B cell (primary cell): Measurements from ENCODE around the gene SLC43A1. TPM values are rescaled to one million over a fixed set of nuclear protein-coding genes. Genes with fewer than 3 reads are reported as not detected.

Experiments
- ATAC-seq: fragments of 200-7000 bp; cut with Tn5 transposase; one replicate; pipeline ENCODE4 v1.10.0; 2021; ENCODE audit warnings: low read depth, mild to moderate bottlenecking, moderate number of reproducible peaks, moderate library complexity
- CTCF ChIA-PET: fragments of 350-600 bp; sonication (Branson Sonifier 250); formaldehyde crosslinking; loops from one replicate; lab custom pipeline; 2021; ENCODE audit warnings: antibody characterized with exemption, inconsistent platforms; lab: Charles Lee
- POLR2A ChIA-PET: fragments of 350-600 bp; sonication (Branson Sonifier 250); formaldehyde crosslinking; loops from one replicate; lab custom pipeline; 2021; ENCODE audit warnings: antibody characterized with exemption; lab: Charles Lee
- DNase-seq: peaks from one replicate; pipeline ENCODE4 v3.0.0; 2013
- H2AFZ ChIP-seq: 2 replicates; pipeline ENCODE4 v1.6.1; 2012; ENCODE audit warnings: mild to moderate bottlenecking, low read depth, low read length; ENCODE audit not compliant: insufficient read depth, poor library complexity, severe bottlenecking
- H3K27ac ChIP-seq, 2 donors: 1 replicate in 1 of 2; 2 replicates in 1 of 2; pipeline ENCODE4 v1.5.1; 2012 to 2013; ENCODE audit warnings: low read length in 2 of 2, mild to moderate bottlenecking in 2 of 2, moderate library complexity in 1 of 2
- H3K27me3 ChIP-seq, 4 experiments: fragments of 200-600 bp in 1 of 4; sonication (generic) in 1 of 4; replicated peaks in 1 of 4; 1 replicate in 2 of 4; 2 replicates in 2 of 4; pipeline versions ENCODE4 v1.6.1 to v1.7.0; 2013 to 2016; ENCODE audit warnings: low read length in 3 of 4, mild to moderate bottlenecking in 2 of 4, mixed read lengths in 1 of 4, moderate library complexity in 1 of 4; ENCODE audit not compliant: insufficient read depth in 4 of 4, control insufficient read depth in 3 of 4; ENCODE audit errors: control extremely low read depth in 1 of 4
- H3K36me3 ChIP-seq, 2 experiments: replicated peaks in 1 of 2; 1 replicate in 1 of 2; 2 replicates in 1 of 2; pipeline versions ENCODE4 v1.6.1 to v1.7.1; 2013; ENCODE audit warnings: low read length in 1 of 2; ENCODE audit not compliant: insufficient read depth in 2 of 2, control insufficient read depth in 1 of 2; ENCODE audit errors: control extremely low read depth in 1 of 2, extremely low read depth in 1 of 2
- H3K4me1 ChIP-seq, 2 donors: fragments of 200-600 bp in 1 of 2; sonication (generic) in 1 of 2; 1 replicate in 1 of 2; 2 replicates in 1 of 2; pipeline versions ENCODE4 v1.5.1 to v1.6.1; 2013 to 2017; ENCODE audit warnings: low read length in 2 of 2; ENCODE audit not compliant: control insufficient read depth in 2 of 2, insufficient read depth in 2 of 2
- H3K4me2 ChIP-seq: replicated peaks from 2 replicates; pipeline ENCODE3; 2012; ENCODE audit warnings: mild to moderate bottlenecking, low read depth, low read length; ENCODE audit not compliant: poor library complexity, severe bottlenecking
- H3K4me3 ChIP-seq, 5 experiments: fragments of 200-600 bp in 1 of 5; sonication (generic) in 1 of 5; 1 replicate in 3 of 5; 2 replicates in 2 of 5; pipeline versions ENCODE4 v1.5.1 to v1.7.0; 2011 to 2016; ENCODE audit warnings: low read length in 4 of 5, mild to moderate bottlenecking in 4 of 5, low read depth in 2 of 5, control low read depth in 1 of 5, moderate library complexity in 1 of 5; ENCODE audit not compliant: insufficient read depth in 1 of 5; ENCODE audit errors: control extremely low read depth in 1 of 5, extremely low read depth in 1 of 5
- H3K79me2 ChIP-seq: fragments of 200-600 bp; sonication (generic); one replicate; pipeline ENCODE4 v1.6.0; 2016; ENCODE audit warnings: low read length; ENCODE audit not compliant: control insufficient read depth, insufficient read depth
- H3K9ac ChIP-seq: fragments of 200-600 bp; sonication (generic); 2 replicates; pipeline ENCODE4 v1.6.1; 2017; ENCODE audit warnings: mild to moderate bottlenecking, low read length, moderate library complexity
- H3K9me3 ChIP-seq, 3 donors: one replicate each; pipeline versions ENCODE4 v1.6.1 to v1.7.1; 2013; ENCODE audit warnings: low read length in 2 of 3; ENCODE audit not compliant: control insufficient read depth in 2 of 3, insufficient read depth in 1 of 3; ENCODE audit errors: control extremely low read depth in 1 of 3
- H4K20me1 ChIP-seq: 2 replicates; pipeline ENCODE4 v1.6.0; 2012; ENCODE audit warnings: mild to moderate bottlenecking, low read length; ENCODE audit not compliant: insufficient read depth, control insufficient read depth, poor library complexity, severe bottlenecking
- H3K27ac Mint-ChIP-seq: one replicate; pipeline ENCODE4 v1.8.0; 2021; ENCODE audit warnings: mixed read lengths
- H3K27me3 Mint-ChIP-seq: one replicate; pipeline ENCODE4 v1.8.0; 2021; ENCODE audit warnings: mixed read lengths
- H3K4me1 Mint-ChIP-seq: one replicate; pipeline ENCODE4 v1.8.0; 2021; ENCODE audit warnings: mixed read lengths
- H3K4me3 Mint-ChIP-seq: one replicate; pipeline ENCODE4 v1.8.0; 2021; ENCODE audit warnings: mixed read lengths
- H3K9me3 Mint-ChIP-seq: one replicate; pipeline ENCODE4 v1.8.0; 2022; ENCODE audit warnings: mixed read lengths; ENCODE audit not compliant: insufficient read depth
- CTCF ChIP-seq: fragments of 200-600 bp; IDR thresholded peaks from one replicate; pipeline ENCODE4 v1.8.0; 2022; ENCODE audit warnings: antibody characterized with exemption, mild to moderate bottlenecking
- EZH2 ChIP-seq: IDR thresholded peaks from 2 replicates; pipeline ENCODE4 v1.6.1; 2012; ENCODE audit warnings: borderline replicate concordance, low read depth, mild to moderate bottlenecking, moderate library complexity, low read length; ENCODE audit not compliant: insufficient read depth, poor library complexity, severe bottlenecking
- WGBS: methylation state at CpG from one replicate; pipeline ENCODE4 v1.1.5; 2013; ENCODE audit warnings: missing lambda C conversion rate; ENCODE audit not compliant: insufficient coverage; 5-methylcytosine and 5-hydroxymethylcytosine counted together
- intact Hi-C: fragments of 100-400 bp; cut with micrococcal nuclease; formaldehyde crosslinking; loops from one replicate; pipeline ENCODE4 v1.10.0; 2022
- polyA plus RNA-seq: library from polyadenylated mRNA; depleted of rRNA; stranded (reverse); fragments of >200 nt; gene quantifications from 2 replicates; pipeline ENCODE4 v1.2.3, GENCODE V29; 2012
- total RNA-seq, 2 donors: library from RNA; stranded (reverse); fragments of 120-200 nt in 1 of 2; gene quantifications; 1 replicate in 1 of 2; 2 replicates in 1 of 2; pipeline versions ENCODE4 v1.2.3 to v1.2.4, GENCODE V29; 2013 to 2022

Gene SLC43A1
- total and polyA plus RNA-seq, 2 donors (not counting 1 experiment from before 2014, with no cell fraction given), result 3.7 to 6.4 TPM

GRCh38 chr11:57508341-57509170 lies 6.9 kb downstream of the SLC43A1 start:
- no peak for ATAC-seq
- POLR2A ChIA-PET, result no interaction called here

More at GRCh38 chr11:57508341-57509170, 6.9 kb downstream of the SLC43A1 start:
- peaks cover 18% of the 10 kb centered on the region for H3K4me1 Mint-ChIP-seq
- H3K36me3 ChIP-seq, result no peaks in the 10 kb centered on the region
- CTCF ChIA-PET, result interaction anchor here (0.6 to 5.5 kb wide), 4 partner anchors 15 to 244 kb away, joined by 4 to 49 read pairs (median 8); no protein-coding TSS in a partner anchor
- H3K4me1 ChIP-seq, result peaks cover 0 to 7% of the 10 kb centered on the region in 2 donors
- H3K27me3 Mint-ChIP-seq, result no peaks in the 10 kb centered on the region
- no peaks in the 10 kb centered on the region for H3K9me3 Mint-ChIP-seq
- no peak overlapping the region for H3K4me2 ChIP-seq
- no peaks in the 10 kb centered on the region for H3K9me3 ChIP-seq
- no peaks in the 10 kb centered on the region for H3K27me3 ChIP-seq
- intact Hi-C loops, result no loop called here
- H4K20me1 ChIP-seq, result no peaks in the 10 kb centered on the region
- WGBS, result 90% methylated on average over 7 of the region's 7 CpGs
- TF ChIP-seq CTCF (no peak), EZH2 (no peak)
- no peak overlapping the region for H3K9ac ChIP-seq
- no peak for DNase-seq
- H3K4me3 Mint-ChIP-seq, result no peak overlapping the region
- H3K79me2 ChIP-seq, result no peaks in the 10 kb centered on the region
- H3K27ac ChIP-seq, result no peak overlapping the region
- no peak overlapping the region for H3K4me3 ChIP-seq
- H2AFZ ChIP-seq, result no peak overlapping the region
- H3K27ac Mint-ChIP-seq, result no peak overlapping the region
